HEK293 (cell line): Measurements from ENCODE around the gene ZFR2.

Experiments
- CTCF ChIA-PET: fragments of 350-600 bp; formaldehyde crosslinking; extraction: SDS; loops from one replicate; lab custom pipeline; 2021; ENCODE audit warnings: antibody characterized with exemption; lab: Yijun Ruan, JAX
- POLR2A ChIA-PET: fragments of 300-600 bp; formaldehyde crosslinking; extraction: SDS; loops from one replicate; lab custom pipeline; 2020; ENCODE audit warnings: antibody characterized with exemption, inconsistent platforms; lab: Yijun Ruan, JAX
- H3K27ac ChIP-seq: fragments of 200-500 bp; sonication (Bioruptor generic); 2 replicates; pipeline ENCODE4 v1.5.1; 2014; ENCODE audit warnings: low read depth, low read length, control low read depth, inconsistent platforms; ENCODE audit errors: extremely low read depth
- H3K36me3 ChIP-seq, 2 experiments: fragments of 200-500 bp in 1 of 2; sonication (Bioruptor generic) in 1 of 2; 1 replicate in 1 of 2; 2 replicates in 1 of 2; pipeline ENCODE4 v1.5.1; 2014 to 2017; ENCODE audit warnings: inconsistent platforms in 2 of 2, low read length in 2 of 2; ENCODE audit not compliant: control insufficient read depth in 2 of 2, insufficient read depth in 1 of 2
- H3K4me1 ChIP-seq: fragments of 200-500 bp; sonication (Bioruptor generic); 2 replicates; pipeline ENCODE4 v1.5.1; 2014; ENCODE audit warnings: mild to moderate bottlenecking, low read length, inconsistent platforms; ENCODE audit not compliant: control insufficient read depth, insufficient read depth
- H3K4me3 ChIP-seq: 2 replicates; pipeline ENCODE4 v1.5.1; 2011; ENCODE audit warnings: low read depth, mild to moderate bottlenecking, control low read depth, low read length, moderate library complexity
- H3K9me3 ChIP-seq: fragments of 200-500 bp; sonication (Bioruptor generic); 2 replicates; pipeline ENCODE4 v1.5.1; 2014; ENCODE audit warnings: low read depth, low read length, inconsistent platforms; ENCODE audit not compliant: control insufficient read depth, insufficient read depth
- IKZF3 ChIP-seq: fragments of 450-650 bp; IDR thresholded peaks from 2 replicates; pipeline ENCODE4 v1.5.0; 2018; ENCODE audit warnings: missing biosample characterization, mild to moderate bottlenecking, missing genetic modification characterization, moderate library complexity
- REPIN1 ChIP-seq: fragments of 450-650 bp; formaldehyde crosslinking; IDR thresholded peaks from 2 replicates; pipeline ENCODE4 v1.5.1; 2017; ENCODE audit warnings: missing biosample characterization, missing genetic modification characterization, low read depth
- YY2 ChIP-seq: fragments of 450-650 bp; formaldehyde crosslinking; IDR thresholded peaks from 2 replicates; pipeline ENCODE4 v1.5.1; 2016; ENCODE audit warnings: missing biosample characterization, missing genetic modification characterization
- ZBTB1 ChIP-seq: fragments of 450-650 bp; formaldehyde crosslinking; IDR thresholded peaks from 2 replicates; pipeline ENCODE4 v1.5.1; 2016; ENCODE audit warnings: missing biosample characterization, missing genetic modification characterization
- ZIC2 ChIP-seq: fragments of 450-650 bp; formaldehyde crosslinking; IDR thresholded peaks from 2 replicates; pipeline ENCODE4 v1.5.1; 2016; ENCODE audit warnings: missing biosample characterization, missing genetic modification characterization
- ZNF16 ChIP-seq: fragments of 450-650 bp; formaldehyde crosslinking; IDR thresholded peaks from 2 replicates; pipeline ENCODE4 v1.5.1; 2016; ENCODE audit warnings: low read depth, missing biosample characterization, missing genetic modification characterization
- ZNF2 ChIP-seq: fragments of 450-650 bp; formaldehyde crosslinking; IDR thresholded peaks from 2 replicates; pipeline ENCODE4 v1.5.1; 2016; ENCODE audit warnings: missing biosample characterization, missing genetic modification characterization
- ZNF394 ChIP-seq: fragments of 450-650 bp; formaldehyde crosslinking; IDR thresholded peaks from 2 replicates; pipeline ENCODE4 v1.5.1; 2016; ENCODE audit warnings: missing biosample characterization, missing genetic modification characterization, mild to moderate bottlenecking, moderate library complexity, borderline replicate concordance
- ZNF416 ChIP-seq: fragments of 450-650 bp; formaldehyde crosslinking; IDR thresholded peaks from 2 replicates; pipeline ENCODE4 v1.5.1; 2016; ENCODE audit warnings: missing biosample characterization, missing genetic modification characterization
- ZNF544 ChIP-seq: fragments of 450-650 bp; formaldehyde crosslinking; IDR thresholded peaks from 2 replicates; pipeline ENCODE4 v1.5.0; 2017; ENCODE audit warnings: missing biosample characterization, missing genetic modification characterization
- ZNF561 ChIP-seq: fragments of 450-650 bp; IDR thresholded peaks from 2 replicates; pipeline ENCODE4 v1.5.1; 2018; ENCODE audit warnings: missing biosample characterization, missing genetic modification characterization, borderline replicate concordance
- ZNF707 ChIP-seq: fragments of 450-650 bp; formaldehyde crosslinking; IDR thresholded peaks from 2 replicates; pipeline ENCODE4 v1.5.1; 2016; ENCODE audit warnings: missing biosample characterization, missing genetic modification characterization
- ZNF747 ChIP-seq: fragments of 450-650 bp; formaldehyde crosslinking; IDR thresholded peaks from 2 replicates; pipeline ENCODE4 v1.5.1; 2016; ENCODE audit warnings: missing biosample characterization, missing genetic modification characterization
- ZNF791 ChIP-seq: fragments of 450-650 bp; formaldehyde crosslinking; IDR thresholded peaks from 2 replicates; pipeline ENCODE4 v1.5.1; 2016; ENCODE audit warnings: missing biosample characterization, missing genetic modification characterization
- ZSCAN23 ChIP-seq: fragments of 450-650 bp; formaldehyde crosslinking; IDR thresholded peaks from 2 replicates; pipeline ENCODE4 v1.5.1; 2016; ENCODE audit warnings: missing biosample characterization, missing genetic modification characterization
- TF ChIP-seq, protein P1 (sequence below): fragments of 450-650 bp; formaldehyde crosslinking; IDR thresholded peaks from 2 replicates; pipeline ENCODE4 v1.5.1; 2017; ENCODE audit warnings: missing biosample characterization, missing genetic modification characterization
- TF ChIP-seq, protein P2 (sequence below): fragments of 450-650 bp; formaldehyde crosslinking; IDR thresholded peaks from 2 replicates; pipeline ENCODE4 v1.5.1; 2016; ENCODE audit warnings: missing biosample characterization, missing genetic modification characterization
- TF ChIP-seq, protein P3 (sequence below): fragments of 450-650 bp; formaldehyde crosslinking; optimal IDR thresholded peaks from 2 replicates; pipeline ENCODE3; 2016; ENCODE audit warnings: missing biosample characterization, mild to moderate bottlenecking, missing genetic modification characterization
- TF ChIP-seq, protein P4 (sequence below): fragments of 450-650 bp; formaldehyde crosslinking; IDR thresholded peaks from 2 replicates; pipeline ENCODE4 v1.5.1; 2016; ENCODE audit warnings: missing biosample characterization, missing genetic modification characterization
- TF ChIP-seq, protein P5 (sequence below): fragments of 450-650 bp; formaldehyde crosslinking; IDR thresholded peaks from 2 replicates; pipeline ENCODE4 v1.5.1; 2017; ENCODE audit warnings: missing biosample characterization, missing genetic modification characterization

The ZFR2 gene

DNA sequence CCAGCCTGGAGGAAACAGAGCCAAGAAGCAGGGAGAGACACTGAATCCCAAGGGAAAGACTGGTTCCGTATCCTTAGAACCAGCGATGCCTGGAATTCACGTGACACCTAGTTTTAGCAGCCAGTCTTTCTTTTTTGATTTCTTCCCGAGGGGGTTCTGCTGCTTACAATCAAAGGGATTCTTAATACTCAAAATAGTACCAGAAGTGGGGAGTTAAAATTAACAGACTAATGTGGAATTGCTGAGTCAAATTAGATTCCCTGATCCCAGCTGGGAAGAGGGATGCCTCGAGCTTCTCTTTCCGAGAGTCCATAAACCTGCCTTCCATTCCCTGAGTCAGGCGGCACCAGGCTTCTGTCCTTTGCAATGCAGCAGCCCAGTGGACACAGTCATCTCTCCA lies 77.9 kb downstream of the ZFR2 start:
- POLR2A ChIA-PET, result no interaction called here
- H3K9me3 ChIP-seq, result no peaks in the 10 kb centered on the region
- TF ChIP-seq, protein P1, sequence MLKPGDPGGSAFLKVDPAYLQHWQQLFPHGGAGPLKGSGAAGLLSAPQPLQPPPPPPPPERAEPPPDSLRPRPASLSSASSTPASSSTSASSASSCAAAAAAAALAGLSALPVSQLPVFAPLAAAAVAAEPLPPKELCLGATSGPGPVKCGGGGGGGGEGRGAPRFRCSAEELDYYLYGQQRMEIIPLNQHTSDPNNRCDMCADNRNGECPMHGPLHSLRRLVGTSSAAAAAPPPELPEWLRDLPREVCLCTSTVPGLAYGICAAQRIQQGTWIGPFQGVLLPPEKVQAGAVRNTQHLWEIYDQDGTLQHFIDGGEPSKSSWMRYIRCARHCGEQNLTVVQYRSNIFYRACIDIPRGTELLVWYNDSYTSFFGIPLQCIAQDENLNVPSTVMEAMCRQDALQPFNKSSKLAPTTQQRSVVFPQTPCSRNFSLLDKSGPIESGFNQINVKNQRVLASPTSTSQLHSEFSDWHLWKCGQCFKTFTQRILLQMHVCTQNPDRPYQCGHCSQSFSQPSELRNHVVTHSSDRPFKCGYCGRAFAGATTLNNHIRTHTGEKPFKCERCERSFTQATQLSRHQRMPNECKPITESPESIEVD, result no peak
- TF ChIP-seq, protein P2, sequence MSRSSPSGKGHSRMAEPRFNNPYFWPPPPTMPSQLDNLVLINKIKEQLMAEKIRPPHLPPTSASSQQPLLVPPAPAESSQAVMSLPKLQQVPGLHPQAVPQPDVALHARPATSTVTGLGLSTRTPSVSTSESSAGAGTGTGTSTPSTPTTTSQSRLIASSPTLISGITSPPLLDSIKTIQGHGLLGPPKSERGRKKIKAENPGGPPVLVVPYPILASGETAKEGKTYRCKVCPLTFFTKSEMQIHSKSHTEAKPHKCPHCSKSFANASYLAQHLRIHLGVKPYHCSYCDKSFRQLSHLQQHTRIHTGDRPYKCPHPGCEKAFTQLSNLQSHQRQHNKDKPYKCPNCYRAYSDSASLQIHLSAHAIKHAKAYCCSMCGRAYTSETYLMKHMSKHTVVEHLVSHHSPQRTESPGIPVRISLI, result no peak
- TF ChIP-seq ZNF707 (tag by site-specific recombination), result peak; percentile 74
- TF ChIP-seq, all 188 proteins: peak for 1
- no peaks in the 10 kb centered on the region for H3K4me1 ChIP-seq
- no peaks in the 10 kb centered on the region for H3K36me3 ChIP-seq
- no peak overlapping the region for H3K27ac ChIP-seq
- no peak overlapping the region for H3K4me3 ChIP-seq
- CTCF ChIA-PET, result no interaction called here

DNA sequence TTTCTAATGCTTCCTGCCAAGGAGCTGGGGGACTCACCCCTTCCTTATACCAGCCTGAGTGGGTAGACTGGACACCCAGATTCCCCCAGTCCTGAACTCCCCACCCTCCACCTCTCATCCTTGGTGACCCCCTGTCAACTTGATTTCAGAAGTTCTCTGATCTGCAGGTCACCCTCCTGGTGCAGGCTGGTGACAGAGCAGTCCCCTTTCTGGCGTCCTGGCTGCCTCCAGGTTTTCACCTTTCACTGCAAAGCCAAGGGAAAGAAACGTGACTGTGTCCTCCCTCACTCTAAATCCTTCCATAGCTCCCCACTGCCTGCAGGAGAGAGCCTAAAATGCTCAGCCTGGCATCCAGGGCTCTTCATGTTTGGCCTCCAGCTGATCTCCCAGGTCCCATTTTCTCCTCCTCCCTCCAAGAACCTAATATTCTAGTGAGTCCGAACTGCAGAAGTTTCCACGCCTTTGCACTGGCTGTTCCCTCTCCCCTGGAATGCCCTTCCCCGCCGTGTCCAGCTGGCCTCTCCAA lies 78.6 kb downstream of the ZFR2 start:
- no peaks in the 10 kb centered on the region for H3K9me3 ChIP-seq
- ChIA-PET POLR2A (no interaction called here), CTCF (no interaction called here)
- TF ChIP-seq, protein P3, sequence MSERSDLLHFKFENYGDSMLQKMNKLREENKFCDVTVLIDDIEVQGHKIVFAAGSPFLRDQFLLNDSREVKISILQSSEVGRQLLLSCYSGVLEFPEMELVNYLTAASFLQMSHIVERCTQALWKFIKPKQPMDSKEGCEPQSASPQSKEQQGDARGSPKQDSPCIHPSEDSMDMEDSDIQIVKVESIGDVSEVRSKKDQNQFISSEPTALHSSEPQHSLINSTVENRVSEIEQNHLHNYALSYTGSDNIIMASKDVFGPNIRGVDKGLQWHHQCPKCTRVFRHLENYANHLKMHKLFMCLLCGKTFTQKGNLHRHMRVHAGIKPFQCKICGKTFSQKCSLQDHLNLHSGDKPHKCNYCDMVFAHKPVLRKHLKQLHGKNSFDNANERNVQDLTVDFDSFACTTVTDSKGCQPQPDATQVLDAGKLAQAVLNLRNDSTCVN (tag by site-specific recombination), result peak; percentile 10
- TF ChIP-seq ZNF747 (tag by site-specific recombination), result no peak
- TF ChIP-seq YY2 (tag by site-specific recombination), result no peak
- peak; percentile 86 for TF ChIP-seq ZNF16
- no peak overlapping the region for H3K27ac ChIP-seq
- no peaks in the 10 kb centered on the region for H3K4me1 ChIP-seq
- no peaks in the 10 kb centered on the region for H3K36me3 ChIP-seq
- H3K4me3 ChIP-seq, result no peak overlapping the region

DNA sequence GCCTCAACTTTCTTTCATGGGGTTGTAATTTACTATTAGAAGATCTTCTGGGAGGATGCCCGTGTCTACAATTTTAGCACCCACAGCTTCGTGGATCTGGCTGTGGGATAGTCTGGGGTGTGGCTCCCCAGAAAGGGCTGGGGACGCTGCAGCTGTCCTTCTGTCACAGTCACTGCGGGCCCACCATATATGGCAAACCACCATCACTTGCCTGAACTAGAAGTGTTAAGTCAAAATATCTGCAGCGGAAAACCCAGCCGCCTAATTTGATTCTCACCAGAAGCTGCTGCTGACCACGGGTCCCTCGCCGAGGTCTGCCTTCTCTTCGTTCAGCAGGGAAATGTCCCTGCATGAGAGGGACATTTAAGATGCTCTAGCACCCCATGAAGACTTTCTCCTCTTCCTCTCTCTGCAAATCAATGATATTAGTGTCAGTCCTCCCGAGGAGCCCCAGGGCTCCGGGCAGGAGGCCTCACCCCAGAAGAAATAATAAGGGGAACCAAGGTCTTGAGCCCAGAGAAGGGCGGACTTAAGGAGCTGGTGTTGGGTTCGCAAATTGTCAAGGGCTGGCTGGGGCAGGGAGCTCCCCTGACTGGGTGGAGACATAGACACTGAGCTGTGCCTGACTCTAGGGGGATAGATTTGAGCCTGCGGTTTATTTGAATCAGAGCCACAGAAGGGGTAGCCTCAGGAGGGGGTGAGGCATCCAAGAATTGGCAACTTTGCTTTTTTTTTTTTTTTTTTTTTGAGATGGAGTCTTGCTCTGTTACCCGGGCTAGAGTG lies 79.7 kb downstream of the ZFR2 start:
- POLR2A ChIA-PET, result interaction anchor here (1.3 kb wide), 1 partner anchor 196 kb away, joined by 4 read pairs; the partner anchor contains the start of gene EEF2
- Histone ChIP-seq H3K4me3 (no peak overlapping the region), H3K36me3 (no peaks in the 10 kb centered on the region), H3K27ac (no peak overlapping the region), H3K4me1 (no peaks in the 10 kb centered on the region), H3K9me3 (no peaks in the 10 kb centered on the region)
- CTCF ChIA-PET, result interaction anchor here (0.5 to 1.5 kb wide), 2 partner anchors 15 to 34 kb away, joined by 3 to 4 read pairs; no protein-coding TSS in a partner anchor
- TF ChIP-seq ZNF2 (tag by site-specific recombination) (no peak), REPIN1 (no peak), ZIC2 (no peak), ZBTB1 (tag by site-specific recombination) (no peak), ZSCAN23 (tag by site-specific recombination) (no peak), IKZF3 (no peak), ZNF416 (tag by site-specific recombination) (no peak), ZNF561 (tag by site-specific recombination) (no peak), ZNF394 (no peak), ZNF791 (no peak), ZNF544 (no peak)
- TF ChIP-seq, protein P1, result no peak
- TF ChIP-seq, protein P4, sequence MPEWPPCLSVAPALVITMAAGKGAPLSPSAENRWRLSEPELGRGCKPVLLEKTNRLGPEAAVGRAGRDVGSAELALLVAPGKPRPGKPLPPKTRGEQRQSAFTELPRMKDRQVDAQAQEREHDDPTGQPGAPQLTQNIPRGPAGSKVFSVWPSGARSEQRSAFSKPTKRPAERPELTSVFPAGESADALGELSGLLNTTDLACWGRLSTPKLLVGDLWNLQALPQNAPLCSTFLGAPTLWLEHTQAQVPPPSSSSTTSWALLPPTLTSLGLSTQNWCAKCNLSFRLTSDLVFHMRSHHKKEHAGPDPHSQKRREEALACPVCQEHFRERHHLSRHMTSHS (tag by site-specific recombination), result no peak
- TF ChIP-seq, protein P5, sequence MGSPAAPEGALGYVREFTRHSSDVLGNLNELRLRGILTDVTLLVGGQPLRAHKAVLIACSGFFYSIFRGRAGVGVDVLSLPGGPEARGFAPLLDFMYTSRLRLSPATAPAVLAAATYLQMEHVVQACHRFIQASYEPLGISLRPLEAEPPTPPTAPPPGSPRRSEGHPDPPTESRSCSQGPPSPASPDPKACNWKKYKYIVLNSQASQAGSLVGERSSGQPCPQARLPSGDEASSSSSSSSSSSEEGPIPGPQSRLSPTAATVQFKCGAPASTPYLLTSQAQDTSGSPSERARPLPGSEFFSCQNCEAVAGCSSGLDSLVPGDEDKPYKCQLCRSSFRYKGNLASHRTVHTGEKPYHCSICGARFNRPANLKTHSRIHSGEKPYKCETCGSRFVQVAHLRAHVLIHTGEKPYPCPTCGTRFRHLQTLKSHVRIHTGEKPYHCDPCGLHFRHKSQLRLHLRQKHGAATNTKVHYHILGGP, result no peak
- TF ChIP-seq, protein P2, result no peak
